HepG2 (cell line): ENCODE data around the gene GNPDA1. TPM values are rescaled to one million over a fixed set of nuclear protein-coding genes. Genes with fewer than 3 reads are reported as not detected.

Experiments used
- ELF3 ChIP-seq: IDR thresholded peaks from 2 replicates; pipeline ENCODE4 v1.6.1; 2016; ENCODE audit warnings: missing genetic modification reagents, missing compliant biosample characterization
- ELF4 ChIP-seq: sonication (generic); formaldehyde crosslinking; IDR thresholded peaks from 2 replicates; pipeline ENCODE4 v1.5.0; 2020; ENCODE audit warnings: missing genetic modification reagents, mild to moderate bottlenecking, moderate library complexity, borderline replicate concordance
- ERF ChIP-seq: IDR thresholded peaks from 2 replicates; pipeline ENCODE4 v1.6.1; 2018; ENCODE audit warnings: missing biosample characterization, missing genetic modification reagents
- GABPB1 ChIP-seq: IDR thresholded peaks from 2 replicates; pipeline ENCODE4 v1.6.1; 2016; ENCODE audit warnings: mild to moderate bottlenecking, missing genetic modification reagents, moderate library complexity, missing compliant biosample characterization
- GATAD1 ChIP-seq: IDR thresholded peaks from 2 replicates; pipeline ENCODE4 v1.6.1; 2016; ENCODE audit warnings: missing genetic modification reagents, missing compliant biosample characterization
- HDAC2 ChIP-seq: sonication (generic); formaldehyde crosslinking; IDR thresholded peaks from 2 replicates; pipeline ENCODE4 v1.4.0; 2020; ENCODE audit warnings: missing genetic modification reagents
- ISX ChIP-seq: sonication (generic); formaldehyde crosslinking; conservative IDR thresholded peaks from 2 replicates; pipeline ENCODE4 v1.5.0; 2020; ENCODE audit warnings: missing genetic modification reagents
- KDM5B ChIP-seq: sonication (generic); formaldehyde crosslinking; IDR thresholded peaks from 2 replicates; pipeline ENCODE4 v1.4.0; 2020; ENCODE audit warnings: missing genetic modification reagents, mild to moderate bottlenecking, borderline replicate concordance
- RXRB ChIP-seq: IDR thresholded peaks from 2 replicates; pipeline ENCODE4 v1.6.1; 2016; ENCODE audit warnings: borderline replicate concordance, missing genetic modification reagents, missing compliant biosample characterization
- ZNF761 ChIP-seq: sonication (generic); formaldehyde crosslinking; conservative IDR thresholded peaks from 2 replicates; pipeline ENCODE4 v1.4.0; 2020; ENCODE audit warnings: mild to moderate bottlenecking, missing genetic modification reagents
- polyA plus RNA-seq, 8 experiments: library from polyadenylated mRNA; depleted of rRNA in 3 of 8; stranded (reverse) in 7 of 8; unstranded in 1 of 8; fragments of >200 nt; fragmentation: Illumina TruSeq in 4 of 8; extraction: Trizol in 4 of 8; gene quantifications; 2 replicates each; pipeline versions ENCODE4 v1.2.1 to v1.2.3, GENCODE V29; 2011 to 2016; ENCODE audit warnings: low read depth in 4 of 8, missing spikeins in 1 of 8, mixed read lengths in 1 of 8; ENCODE audit not compliant: insufficient read depth in 1 of 8
- total RNA-seq, 5 experiments: library from RNA; depleted of rRNA; stranded (reverse); fragments of >200 nt; fragmentation: Illumina TruSeq; extraction: Trizol; gene quantifications; 2 replicates each; pipeline ENCODE4 v1.2.3, GENCODE V29; 2016; ENCODE audit warnings: low read depth in 1 of 5
- TF ChIP-seq, protein P1 (sequence below): sonication (generic); formaldehyde crosslinking; IDR thresholded peaks from 2 replicates; pipeline ENCODE4 v1.5.1; 2020; ENCODE audit warnings: mild to moderate bottlenecking, missing genetic modification reagents, moderate library complexity
- TF ChIP-seq, protein P2 (sequence below): sonication (generic); formaldehyde crosslinking; IDR thresholded peaks from 2 replicates; pipeline ENCODE4 v1.4.0; 2020; ENCODE audit warnings: missing genetic modification reagents
- TF ChIP-seq, protein P3 (sequence below): sonication (generic); formaldehyde crosslinking; IDR thresholded peaks from 2 replicates; pipeline ENCODE4 v1.4.0; 2020; ENCODE audit warnings: low read depth, mild to moderate bottlenecking, missing genetic modification reagents
- TF ChIP-seq, protein P4 (sequence below): sonication (generic); formaldehyde crosslinking; IDR thresholded peaks from 2 replicates; pipeline ENCODE4 v1.4.0; 2020; ENCODE audit warnings: mild to moderate bottlenecking, missing genetic modification reagents
- TF ChIP-seq, protein P5 (sequence below): sonication (generic); formaldehyde crosslinking; IDR thresholded peaks from 2 replicates; pipeline ENCODE4 v1.9.0; 2022; ENCODE audit warnings: missing genetic modification reagents, mild to moderate bottlenecking, borderline replicate concordance
- TF ChIP-seq, protein P6 (sequence below): IDR thresholded peaks from 2 replicates; pipeline ENCODE4 v1.6.1; 2018; ENCODE audit warnings: missing genetic modification reagents, mild to moderate bottlenecking, missing compliant biosample characterization

The GNPDA1 gene
- total and polyA plus RNA-seq, 2 of the 13 experiments (the other 11 are each of a cell fraction or from before 2014, with no cell fraction given): 6.0 to 54.1 TPM

DNA sequence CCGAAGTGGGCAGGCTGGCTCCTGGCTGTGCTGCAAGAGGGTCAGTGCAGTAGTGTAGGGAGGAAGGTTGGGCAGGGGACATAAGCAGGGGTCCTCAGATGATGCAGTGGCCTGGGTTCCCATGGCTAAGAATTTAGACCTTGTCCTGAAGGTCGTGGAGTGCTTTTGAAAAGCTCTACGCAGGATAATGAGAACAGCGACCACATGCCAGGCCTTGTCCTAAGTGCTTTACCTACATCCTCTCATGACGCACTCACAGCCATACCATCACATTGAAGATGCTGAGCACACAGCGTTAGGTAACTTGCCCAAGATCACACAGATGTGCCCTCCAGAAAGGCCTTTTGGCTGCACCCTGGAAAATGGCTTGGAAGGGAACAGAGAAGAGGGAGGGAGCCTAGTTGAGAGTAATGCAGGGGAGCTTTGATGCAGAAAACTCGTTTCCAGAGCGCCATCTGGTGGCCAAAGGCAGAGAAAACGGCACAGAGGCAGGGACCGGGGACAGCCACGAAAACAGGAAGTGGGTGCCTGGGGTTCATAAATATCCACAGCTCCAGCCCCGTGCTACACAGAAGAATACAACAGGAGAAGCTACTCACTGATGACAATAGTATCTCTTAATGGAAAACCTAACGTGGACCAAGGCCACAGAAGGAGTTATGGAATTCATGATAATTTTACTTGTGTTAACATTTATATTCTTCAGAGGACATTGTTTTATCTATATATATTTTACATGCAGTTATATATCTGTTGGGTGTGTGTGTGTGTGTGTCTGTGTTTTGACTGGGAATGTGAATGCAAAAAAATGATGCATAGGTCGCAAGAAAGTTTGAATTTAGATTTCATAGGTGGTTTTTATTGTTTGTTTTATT lies 52.1 kb downstream of the GNPDA1 start (continued):
- TF ChIP-seq, protein P1, sequence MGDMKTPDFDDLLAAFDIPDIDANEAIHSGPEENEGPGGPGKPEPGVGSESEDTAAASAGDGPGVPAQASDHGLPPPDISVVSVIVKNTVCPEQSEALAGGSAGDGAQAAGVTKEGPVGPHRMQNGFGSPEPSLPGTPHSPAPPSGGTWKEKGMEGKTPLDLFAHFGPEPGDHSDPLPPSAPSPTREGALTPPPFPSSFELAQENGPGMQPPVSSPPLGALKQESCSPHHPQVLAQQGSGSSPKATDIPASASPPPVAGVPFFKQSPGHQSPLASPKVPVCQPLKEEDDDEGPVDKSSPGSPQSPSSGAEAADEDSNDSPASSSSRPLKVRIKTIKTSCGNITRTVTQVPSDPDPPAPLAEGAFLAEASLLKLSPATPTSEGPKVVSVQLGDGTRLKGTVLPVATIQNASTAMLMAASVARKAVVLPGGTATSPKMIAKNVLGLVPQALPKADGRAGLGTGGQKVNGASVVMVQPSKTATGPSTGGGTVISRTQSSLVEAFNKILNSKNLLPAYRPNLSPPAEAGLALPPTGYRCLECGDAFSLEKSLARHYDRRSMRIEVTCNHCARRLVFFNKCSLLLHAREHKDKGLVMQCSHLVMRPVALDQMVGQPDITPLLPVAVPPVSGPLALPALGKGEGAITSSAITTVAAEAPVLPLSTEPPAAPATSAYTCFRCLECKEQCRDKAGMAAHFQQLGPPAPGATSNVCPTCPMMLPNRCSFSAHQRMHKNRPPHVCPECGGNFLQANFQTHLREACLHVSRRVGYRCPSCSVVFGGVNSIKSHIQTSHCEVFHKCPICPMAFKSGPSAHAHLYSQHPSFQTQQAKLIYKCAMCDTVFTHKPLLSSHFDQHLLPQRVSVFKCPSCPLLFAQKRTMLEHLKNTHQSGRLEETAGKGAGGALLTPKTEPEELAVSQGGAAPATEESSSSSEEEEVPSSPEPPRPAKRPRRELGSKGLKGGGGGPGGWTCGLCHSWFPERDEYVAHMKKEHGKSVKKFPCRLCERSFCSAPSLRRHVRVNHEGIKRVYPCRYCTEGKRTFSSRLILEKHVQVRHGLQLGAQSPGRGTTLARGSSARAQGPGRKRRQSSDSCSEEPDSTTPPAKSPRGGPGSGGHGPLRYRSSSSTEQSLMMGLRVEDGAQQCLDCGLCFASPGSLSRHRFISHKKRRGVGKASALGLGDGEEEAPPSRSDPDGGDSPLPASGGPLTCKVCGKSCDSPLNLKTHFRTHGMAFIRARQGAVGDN (CRISPR knock-in tag): 0 out of 2 replicates have a peak, but pooled peaks have one; percentile 3
- 0 out of 2 replicates have a peak, but pooled peaks have one; percentile 20 for TF ChIP-seq HDAC2 (CRISPR knock-in tag)
- TF ChIP-seq KDM5B (CRISPR knock-in tag): 0 out of 2 replicates have a peak, but pooled peaks have one; percentile 26
- TF ChIP-seq ZNF761 (CRISPR knock-in tag): 0 out of 2 replicates have a peak, but pooled peaks have one; percentile 56
- TF ChIP-seq RXRB (CRISPR knock-in tag): 0 out of 2 replicates have a peak, but pooled peaks have one; percentile 19
- TF ChIP-seq, protein P2, sequence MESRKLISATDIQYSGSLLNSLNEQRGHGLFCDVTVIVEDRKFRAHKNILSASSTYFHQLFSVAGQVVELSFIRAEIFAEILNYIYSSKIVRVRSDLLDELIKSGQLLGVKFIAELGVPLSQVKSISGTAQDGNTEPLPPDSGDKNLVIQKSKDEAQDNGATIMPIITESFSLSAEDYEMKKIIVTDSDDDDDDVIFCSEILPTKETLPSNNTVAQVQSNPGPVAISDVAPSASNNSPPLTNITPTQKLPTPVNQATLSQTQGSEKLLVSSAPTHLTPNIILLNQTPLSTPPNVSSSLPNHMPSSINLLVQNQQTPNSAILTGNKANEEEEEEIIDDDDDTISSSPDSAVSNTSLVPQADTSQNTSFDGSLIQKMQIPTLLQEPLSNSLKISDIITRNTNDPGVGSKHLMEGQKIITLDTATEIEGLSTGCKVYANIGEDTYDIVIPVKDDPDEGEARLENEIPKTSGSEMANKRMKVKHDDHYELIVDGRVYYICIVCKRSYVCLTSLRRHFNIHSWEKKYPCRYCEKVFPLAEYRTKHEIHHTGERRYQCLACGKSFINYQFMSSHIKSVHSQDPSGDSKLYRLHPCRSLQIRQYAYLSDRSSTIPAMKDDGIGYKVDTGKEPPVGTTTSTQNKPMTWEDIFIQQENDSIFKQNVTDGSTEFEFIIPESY (CRISPR knock-in tag): 0 out of 2 replicates have a peak, but pooled peaks have one; percentile 18
- peak; percentile 50; the same call in 1 of the 2 replicates for TF ChIP-seq GABPB1
- TF ChIP-seq, protein P3, sequence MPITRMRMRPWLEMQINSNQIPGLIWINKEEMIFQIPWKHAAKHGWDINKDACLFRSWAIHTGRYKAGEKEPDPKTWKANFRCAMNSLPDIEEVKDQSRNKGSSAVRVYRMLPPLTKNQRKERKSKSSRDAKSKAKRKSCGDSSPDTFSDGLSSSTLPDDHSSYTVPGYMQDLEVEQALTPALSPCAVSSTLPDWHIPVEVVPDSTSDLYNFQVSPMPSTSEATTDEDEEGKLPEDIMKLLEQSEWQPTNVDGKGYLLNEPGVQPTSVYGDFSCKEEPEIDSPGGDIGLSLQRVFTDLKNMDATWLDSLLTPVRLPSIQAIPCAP: no peak
- TF ChIP-seq, protein P4, sequence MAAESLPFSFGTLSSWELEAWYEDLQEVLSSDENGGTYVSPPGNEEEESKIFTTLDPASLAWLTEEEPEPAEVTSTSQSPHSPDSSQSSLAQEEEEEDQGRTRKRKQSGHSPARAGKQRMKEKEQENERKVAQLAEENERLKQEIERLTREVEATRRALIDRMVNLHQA (CRISPR knock-in tag): no peak
- TF ChIP-seq ELF4 (CRISPR knock-in tag): peak; percentile 57; the same call in 1 of the 2 replicates
- no peak for TF ChIP-seq ISX (CRISPR knock-in tag)
- 0 out of 2 replicates have a peak, but pooled peaks have one; percentile 13 for TF ChIP-seq GATAD1 (CRISPR knock-in tag)
- TF ChIP-seq ELF3: peak; percentile 72
- TF ChIP-seq, protein P5, sequence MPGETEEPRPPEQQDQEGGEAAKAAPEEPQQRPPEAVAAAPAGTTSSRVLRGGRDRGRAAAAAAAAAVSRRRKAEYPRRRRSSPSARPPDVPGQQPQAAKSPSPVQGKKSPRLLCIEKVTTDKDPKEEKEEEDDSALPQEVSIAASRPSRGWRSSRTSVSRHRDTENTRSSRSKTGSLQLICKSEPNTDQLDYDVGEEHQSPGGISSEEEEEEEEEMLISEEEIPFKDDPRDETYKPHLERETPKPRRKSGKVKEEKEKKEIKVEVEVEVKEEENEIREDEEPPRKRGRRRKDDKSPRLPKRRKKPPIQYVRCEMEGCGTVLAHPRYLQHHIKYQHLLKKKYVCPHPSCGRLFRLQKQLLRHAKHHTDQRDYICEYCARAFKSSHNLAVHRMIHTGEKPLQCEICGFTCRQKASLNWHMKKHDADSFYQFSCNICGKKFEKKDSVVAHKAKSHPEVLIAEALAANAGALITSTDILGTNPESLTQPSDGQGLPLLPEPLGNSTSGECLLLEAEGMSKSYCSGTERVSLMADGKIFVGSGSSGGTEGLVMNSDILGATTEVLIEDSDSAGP: peak; percentile 43; the same call in 1 of the 2 replicates
- TF ChIP-seq ERF (CRISPR knock-in tag): 0 out of 2 replicates have a peak, but pooled peaks have one; percentile 40
- TF ChIP-seq, protein P6, sequence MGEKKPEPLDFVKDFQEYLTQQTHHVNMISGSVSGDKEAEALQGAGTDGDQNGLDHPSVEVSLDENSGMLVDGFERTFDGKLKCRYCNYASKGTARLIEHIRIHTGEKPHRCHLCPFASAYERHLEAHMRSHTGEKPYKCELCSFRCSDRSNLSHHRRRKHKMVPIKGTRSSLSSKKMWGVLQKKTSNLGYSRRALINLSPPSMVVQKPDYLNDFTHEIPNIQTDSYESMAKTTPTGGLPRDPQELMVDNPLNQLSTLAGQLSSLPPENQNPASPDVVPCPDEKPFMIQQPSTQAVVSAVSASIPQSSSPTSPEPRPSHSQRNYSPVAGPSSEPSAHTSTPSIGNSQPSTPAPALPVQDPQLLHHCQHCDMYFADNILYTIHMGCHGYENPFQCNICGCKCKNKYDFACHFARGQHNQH (CRISPR knock-in tag): 0 out of 2 replicates have a peak, but pooled peaks have one; percentile 41
